ENCODE results near the gene OARD1. TPM values are rescaled to one million over a fixed set of nuclear protein-coding genes. Genes with fewer than 3 reads are reported as not detected.

The OARD1 gene
- total RNA-seq, 1 donor from 2014 or later = 20.5 TPM

Other genes starting within 250 kb of the OARD1 start
- gene UNC5CL, start 33.1 kb downstream of the OARD1 start, total RNA-seq = 0.60 TPM
- not detected for gene TSPO2, start 29.9 kb downstream of the OARD1 start, total RNA-seq
- 246 TPM for gene APOBEC2, start 19.2 kb downstream of the OARD1 start, total RNA-seq
- 9.8 TPM for gene NFYA, start 618 bp upstream of the OARD1 start, total RNA-seq
- gene TREML1, start 82.0 kb upstream of the OARD1 start, total RNA-seq = not detected
- 0.92 TPM for gene TREM2, start 90.8 kb upstream of the OARD1 start, total RNA-seq
- gene TREML2, start 128.8 kb upstream of the OARD1 start, total RNA-seq = 0.11 TPM
- not detected for gene TREML4, start 156.0 kb upstream of the OARD1 start, total RNA-seq
- 1.2 TPM for gene TREM1, start 214.3 kb upstream of the OARD1 start, total RNA-seq